Activated CD4-positive, alpha-beta T cell treated with anti-CD3 and anti-CD28 coated beads, Interleukin-2, Interleukin-4, amounts not matched to agents 100 ng/mL and 50 ng/mL, durations not matched to agents 16 hours and 8 hours (primary cell): Measurements from ENCODE around the gene GUCD1.
A peak's percentile ranks its signal among the peaks of the same experiment; 100 is the strongest.

Experiments
- DNase-seq: peaks from one replicate; pipeline ENCODE4 v3.0.0-alpha.2; 2020; ENCODE audit warnings: low spot score

The GUCD1 gene

GRCh38 chr22:24503843-24504338 lies 51.0 kb downstream of the GUCD1 start:
- no peak for DNase-seq

DNA sequence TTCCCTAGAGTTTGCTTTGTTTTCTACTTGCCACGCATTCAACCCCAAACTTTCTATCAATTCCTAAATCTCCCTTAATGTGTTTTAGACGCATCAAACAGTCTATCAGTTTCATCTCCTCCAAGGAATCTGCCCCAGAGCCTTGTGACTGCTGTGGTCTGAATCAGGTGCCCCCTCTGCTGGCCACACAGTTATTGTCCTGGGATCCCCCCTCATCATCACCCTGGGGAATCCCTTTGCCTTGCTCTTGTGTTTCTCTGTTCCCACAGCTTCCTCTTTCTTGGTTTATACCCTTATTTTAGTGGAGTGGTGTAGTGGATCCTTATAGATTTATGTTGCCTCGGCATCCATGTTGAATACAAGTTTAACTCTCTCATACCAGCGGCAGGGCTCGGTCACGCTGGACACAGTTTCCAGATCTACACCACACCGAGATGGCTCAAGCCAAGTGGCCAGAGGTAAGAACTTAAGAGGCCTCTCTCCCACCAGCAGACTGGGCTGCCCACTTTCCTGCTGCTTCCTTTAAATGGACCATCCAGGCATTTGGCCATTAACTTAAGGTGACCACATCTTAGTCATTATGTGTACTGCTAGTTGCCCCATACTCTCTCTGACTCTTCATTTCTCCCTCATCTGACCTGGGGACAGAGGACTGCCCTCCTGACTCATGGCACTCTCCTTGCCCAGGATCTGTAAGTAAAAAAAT lies 51.6 kb downstream of the GUCD1 start:
- peak; percentile 52 for DNase-seq

- no peak for DNase-seq
Observed at GRCh38 chr22:24502541-24502940, 52.4 kb downstream of the GUCD1 start.

GRCh38 chr22:24502034-24502433 lies 52.9 kb downstream of the GUCD1 start:
- no peak for DNase-seq

DNA sequence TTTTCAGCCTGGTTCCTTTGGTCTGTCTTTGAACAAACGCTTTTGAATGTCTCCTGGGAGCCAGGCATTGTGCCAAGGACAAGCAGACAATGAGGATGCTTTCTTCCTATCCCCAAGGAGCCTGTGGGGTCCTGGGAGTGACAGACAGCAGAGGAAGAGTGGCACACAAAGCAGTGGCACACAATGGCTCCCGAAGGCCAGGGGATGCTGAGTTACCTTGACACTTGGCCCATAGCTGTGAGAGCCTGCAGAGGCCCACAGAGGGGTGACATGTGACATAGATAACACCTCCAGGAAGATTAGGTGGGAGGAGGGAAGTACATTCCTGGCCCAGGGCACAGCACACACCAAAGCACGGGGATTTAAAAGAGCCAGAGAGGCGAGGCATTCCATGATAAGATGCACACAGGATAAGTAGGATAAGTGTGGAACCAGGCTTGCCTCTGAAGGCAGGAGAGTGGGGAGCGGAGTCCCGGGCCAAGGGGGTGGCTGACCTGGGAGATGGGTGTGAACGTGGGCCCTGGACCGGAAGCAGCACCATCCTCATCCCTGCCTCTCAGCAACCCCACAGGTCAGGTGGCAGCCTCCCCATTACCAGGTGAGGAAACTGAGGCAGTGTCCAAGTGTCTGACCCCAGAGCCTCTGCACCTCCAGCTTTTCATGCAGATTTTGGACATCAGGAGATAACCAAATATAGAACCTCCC lies 53.5 kb downstream of the GUCD1 start:
- DNase-seq = no peak

DNA sequence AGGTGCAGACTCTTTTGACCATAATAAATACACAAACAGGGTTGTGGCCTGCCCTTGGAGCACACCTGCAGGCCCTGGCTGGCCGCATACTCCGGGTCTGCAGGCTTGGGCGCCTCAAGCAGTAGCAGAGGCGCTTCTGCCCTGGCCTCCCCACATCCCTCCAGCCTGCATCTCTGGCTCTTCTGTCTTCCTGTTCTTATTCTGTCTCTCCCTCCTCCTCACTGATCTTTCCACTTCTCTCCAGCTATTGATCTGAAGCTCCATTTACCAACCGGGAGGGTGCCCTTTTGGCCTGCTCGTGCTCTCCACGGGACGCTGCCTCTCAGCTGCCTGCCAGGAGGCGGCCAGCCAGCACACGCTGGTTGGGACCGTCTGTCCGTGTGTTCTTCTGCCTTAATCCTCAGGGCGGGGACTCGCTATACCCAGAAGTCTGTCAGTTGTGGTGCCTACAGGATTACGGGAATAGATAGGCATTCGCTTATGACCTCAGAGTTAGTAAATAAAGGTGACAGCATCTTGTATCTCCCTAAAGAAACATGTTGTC lies 54.6 kb downstream of the GUCD1 start:
- DNase-seq = no peak

DNA sequence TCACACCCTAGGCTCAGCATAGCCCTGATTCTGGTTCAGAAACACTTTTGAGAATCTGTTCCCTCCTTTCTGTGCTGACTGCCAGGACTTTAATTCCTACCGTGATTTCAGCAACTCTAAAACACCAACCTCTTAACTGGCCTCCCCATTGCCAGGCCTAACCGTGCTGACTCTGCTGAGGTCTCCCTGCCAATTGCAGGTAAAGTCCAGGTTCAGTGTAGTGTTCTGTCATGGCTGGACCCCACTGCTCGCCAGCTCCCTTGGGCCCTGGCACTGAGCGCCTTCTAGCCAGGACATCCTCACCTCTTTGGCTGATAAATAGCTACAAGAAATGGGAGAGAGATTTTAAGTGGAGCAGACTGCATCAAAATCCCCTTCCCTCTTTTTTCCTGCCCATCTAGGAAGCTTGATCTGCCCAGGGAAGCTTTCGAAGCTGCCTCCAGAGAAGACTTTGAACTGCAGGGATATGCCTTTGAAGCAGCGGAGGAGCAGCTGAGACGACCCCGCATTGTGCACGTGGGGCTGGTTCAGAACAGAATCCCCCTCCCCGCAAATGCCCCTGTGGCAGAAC lies 55.1 kb downstream of the GUCD1 start:
- DNase-seq = no peak

GRCh38 chr22:24498824-24499223 lies 56.1 kb downstream of the GUCD1 start:
- DNase-seq = no peak

- no peak for DNase-seq
Observed at GRCh38 chr22:24497841-24498258, 57.1 kb downstream of the GUCD1 start.

- DNase-seq = no peak
Observed at GRCh38 chr22:24496661-24497060, 58.3 kb downstream of the GUCD1 start.

GRCh38 chr22:24496234-24496633 lies 58.7 kb downstream of the GUCD1 start:
- DNase-seq = no peak

DNA sequence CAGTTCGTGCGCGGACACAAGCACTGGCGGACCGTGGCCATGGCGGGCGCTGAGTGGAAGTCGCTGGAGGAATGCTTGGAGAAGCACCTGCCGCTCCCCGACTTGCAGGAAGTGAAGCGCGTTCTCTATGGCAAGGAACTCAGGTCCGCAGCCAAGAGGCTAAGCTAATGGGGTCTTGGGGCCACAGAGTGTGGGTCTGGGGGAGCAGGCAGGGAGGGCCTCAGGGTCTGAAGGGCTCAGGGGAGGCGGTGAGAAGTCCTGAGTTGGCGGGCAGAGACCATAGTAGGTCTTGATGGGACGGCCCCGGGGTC lies 59.6 kb downstream of the GUCD1 start:
- DNase-seq = no peak

DNA sequence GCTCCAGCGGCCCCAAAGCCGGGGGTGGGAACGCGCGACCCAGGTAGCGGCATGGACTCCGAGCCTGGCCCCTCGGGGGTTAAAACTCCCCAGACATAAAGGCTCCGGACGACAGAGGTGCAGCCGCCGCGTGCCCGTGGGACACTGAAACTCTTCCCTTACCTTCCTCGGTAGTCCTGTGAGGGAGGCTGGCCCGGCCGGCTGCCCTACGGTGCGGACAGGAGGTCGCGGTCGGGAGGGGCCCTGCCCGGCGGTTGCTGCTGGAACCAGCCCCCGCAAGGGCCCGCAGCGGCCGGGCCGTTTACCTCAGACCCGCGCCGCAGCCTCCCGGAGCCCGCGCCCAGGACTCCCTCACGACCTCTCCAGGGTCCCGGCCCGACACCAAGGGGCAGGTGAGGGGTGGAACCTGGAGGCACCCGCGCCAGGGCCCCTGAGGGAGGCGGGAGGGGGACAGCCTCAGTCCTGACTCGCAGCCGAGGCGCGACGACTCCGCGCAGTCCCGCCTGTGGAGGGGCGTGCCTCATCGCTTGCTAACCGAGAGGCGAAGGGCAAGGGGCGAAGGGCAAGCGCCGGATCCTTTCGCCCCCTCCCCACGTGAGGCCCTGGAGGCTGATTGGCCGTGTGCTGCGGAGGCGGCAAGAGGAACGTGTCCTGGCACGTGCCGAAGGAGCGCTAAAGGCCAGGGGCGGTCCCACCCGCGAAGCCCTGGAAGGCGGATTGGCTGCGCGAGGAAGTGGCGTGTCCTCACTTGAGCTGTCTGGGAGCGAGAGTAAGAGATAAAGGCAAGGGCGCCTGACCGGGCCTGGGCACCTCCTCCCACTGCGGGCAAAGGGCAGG lies 60.2 kb downstream of the GUCD1 start, which contains the start of gene UPB1:
TSS of gene UPB1 (plus strand) at position 805 of the 837 bp plus-strand sequence. CDS start 72 bp downstream, outside the sequence.
- no peak for DNase-seq

GRCh38 chr22:24494167-24494527 lies 60.8 kb downstream of the GUCD1 start:
- DNase-seq = no peak

- no peak for DNase-seq
Observed at GRCh38 chr22:24492391-24492790, 62.5 kb downstream of the GUCD1 start.
